Right cardiac atrium (tissue), 5 donors: ENCODE measurements around the gene SLC47A2. TPM values are rescaled to one million over a fixed set of nuclear protein-coding genes. Genes with fewer than 3 reads are reported as not detected.
A peak's percentile ranks its signal among the peaks of the same experiment; 100 is the strongest.

Experiments
- ATAC-seq, 2 donors: fragments of 200-7000 bp; cut with Tn5 transposase; one replicate each; pipeline versions ENCODE4 v1.8.0 to v1.9.1; 2020; ENCODE audit warnings: moderate library complexity in 2 of 2, mild to moderate bottlenecking in 1 of 2
- DNase-seq, 3 donors: peaks; one replicate each; pipeline ENCODE4 v3.0.0-alpha.2; 2020
- H3K27ac ChIP-seq: one replicate; pipeline ENCODE4 v1.5.1; 2013; ENCODE audit warnings: mild to moderate bottlenecking, low read length, control low read depth, moderate library complexity
- H3K27me3 ChIP-seq: one replicate; pipeline ENCODE4 v1.6.1; 2013; ENCODE audit not compliant: control insufficient read depth, insufficient read depth
- H3K4me1 ChIP-seq: one replicate; pipeline ENCODE4 v1.6.1; 2013; ENCODE audit warnings: low read length; ENCODE audit not compliant: control insufficient read depth, insufficient read depth
- H3K4me3 ChIP-seq: one replicate; pipeline ENCODE4 v1.5.1; 2013; ENCODE audit warnings: low read length, control low read depth
- H3K9me3 ChIP-seq: one replicate; pipeline ENCODE4 v1.6.1; 2013; ENCODE audit warnings: low read length; ENCODE audit not compliant: control insufficient read depth
- WGBS: extraction: QIAGEN DNeasy Blood & Tissue Kit; methylation state at CpG from one replicate; pipeline ENCODE4 v1.1.7; 2013; 5-methylcytosine and 5-hydroxymethylcytosine counted together
- intact Hi-C, 4 donors: fragments of 100-400 bp; cut with DNase I; formaldehyde crosslinking; loops; one replicate each; pipeline versions ENCODE4 v1.11.0 to v1.14.0; 2022 to 2023
- polyA plus RNA-seq: library from polyadenylated mRNA; stranded (reverse); fragments of 200-250 nt; gene quantifications from one replicate; pipeline ENCODE4 v1.2.3, GENCODE V29; 2013
- total RNA-seq, 4 donors: library from RNA; stranded (reverse); fragmentation: NEBNext Ultra II Directional; extraction: Animal tissue kit (Norgen Biotek cat#: 25700); gene quantifications; one replicate each; pipeline ENCODE4 v1.2.1, GENCODE V29; 2021
- donor health status: healthy with polysubstance abuse.
- donor health status: DM: no; HTN: yes; CAD: no.
- donor health status: DM: no; HTN: no; CAD: no.
- donor health status: DM: no; HTN: yes; CAD: no; lungs with severe emphysema.
- donor health status: DM: yes; HTN: yes; CAD: no.

SLC47A2 gene
- total and polyA plus RNA-seq, 5 donors: not detected

GRCh38 chr17:19725486-19725885 lies 9.1 kb upstream of the SLC47A2 start:
- no peaks in the 10 kb centered on the region for H3K9me3 ChIP-seq
- no peaks in the 10 kb centered on the region for H3K27me3 ChIP-seq
- DNase-seq: no peak
- H3K27ac ChIP-seq: no peak overlapping the region
- no peak for ATAC-seq
- peaks cover 8% of the 10 kb centered on the region for H3K4me1 ChIP-seq
- intact Hi-C loops: no loop called here
- H3K4me3 ChIP-seq: no peak overlapping the region
- 94% methylated on average over 5 of the region's 5 CpGs for WGBS

DNA sequence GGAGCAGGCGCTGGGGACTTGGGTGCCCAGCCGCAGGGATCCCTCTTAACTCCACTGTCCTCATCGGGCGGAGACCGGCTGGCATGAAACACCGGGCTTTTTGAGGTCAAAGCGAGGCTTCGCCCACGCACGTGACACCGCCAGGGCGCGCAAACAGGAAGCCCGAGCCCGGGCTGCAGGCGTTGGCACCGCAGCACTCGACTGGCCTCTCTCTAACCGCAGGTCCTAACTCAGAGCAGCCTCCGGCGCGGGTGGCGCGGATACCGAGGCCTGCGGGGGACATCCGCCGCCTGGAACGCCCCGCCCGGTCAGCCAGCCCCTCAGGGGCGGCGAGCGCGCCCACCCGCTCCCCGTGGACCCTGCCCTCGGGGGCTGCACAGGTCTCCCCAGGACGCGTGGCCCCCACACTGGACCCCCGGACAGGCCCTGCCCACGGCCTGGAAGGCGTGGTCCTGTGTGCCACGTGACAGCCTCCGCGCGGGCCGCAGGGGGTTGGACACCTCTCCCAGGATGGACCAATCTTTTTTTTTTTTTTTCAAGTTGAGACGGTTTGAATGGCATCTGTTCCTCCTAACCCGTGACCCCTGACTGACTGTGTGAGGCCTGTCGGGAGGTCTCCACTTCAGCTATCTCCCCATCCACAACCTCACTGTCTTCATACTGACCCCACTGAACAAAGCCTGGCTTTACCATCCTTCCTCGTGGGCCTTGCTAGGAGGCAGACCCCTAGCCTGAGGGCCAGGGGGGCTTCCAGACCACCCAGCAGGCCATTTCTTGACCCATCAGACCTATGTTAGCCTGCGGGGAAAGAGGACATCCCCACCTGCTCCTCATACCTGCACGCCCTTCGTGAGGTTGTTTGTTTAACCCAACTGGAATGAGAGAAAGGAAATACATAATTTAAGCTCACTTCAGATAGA lies 8.4 kb upstream of the SLC47A2 start:
- no peaks in the 10 kb centered on the region for H3K9me3 ChIP-seq
- peak overlapping the region; percentile 14 for H3K4me3 ChIP-seq
- peak; percentile 69 to 89 (median 88) for DNase-seq
- peak; percentile 27 to 39 for ATAC-seq
- WGBS: 41% methylated on average over 55 of the region's 55 CpGs
- peaks cover 8% of the 10 kb centered on the region for H3K4me1 ChIP-seq
- H3K27me3 ChIP-seq: no peaks in the 10 kb centered on the region
- no peak overlapping the region for H3K27ac ChIP-seq
- intact Hi-C loops: no loop called here

DNA sequence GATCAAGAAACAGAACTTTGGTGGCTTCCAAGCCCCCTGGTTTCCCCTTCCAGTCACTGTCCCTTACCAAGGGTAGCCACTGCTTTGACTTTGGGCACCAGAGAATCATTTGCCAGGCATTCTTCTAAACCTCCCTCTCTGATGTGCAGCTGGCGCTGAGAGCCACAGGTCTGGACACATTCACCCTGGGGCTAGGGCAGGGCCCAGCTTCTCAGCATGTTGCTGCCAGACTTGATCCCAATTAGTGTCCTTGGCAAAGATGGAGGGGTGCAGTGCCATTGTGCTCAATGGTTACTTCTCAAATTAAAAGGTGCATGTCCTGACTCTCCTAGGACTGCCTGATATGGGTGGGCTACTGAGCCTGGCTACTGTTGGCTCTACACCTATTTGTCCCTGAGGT lies 7.6 kb upstream of the SLC47A2 start:
- intact Hi-C loops: no loop called here
- H3K4me1 ChIP-seq: peaks cover 8% of the 10 kb centered on the region
- no peak overlapping the region for H3K27ac ChIP-seq
- DNase-seq (peak in 1 of 3 donors; percentile 2), ATAC-seq (no peak)
- H3K9me3 ChIP-seq: no peaks in the 10 kb centered on the region
- no peak overlapping the region for H3K4me3 ChIP-seq
- WGBS: 100% methylated on average over 1 of the region's 1 CpG
- no peaks in the 10 kb centered on the region for H3K27me3 ChIP-seq

- H3K9me3 ChIP-seq: no peaks in the 10 kb centered on the region
- H3K4me1 ChIP-seq: no peaks in the 10 kb centered on the region
- no peak overlapping the region for H3K4me3 ChIP-seq
- WGBS: 55% methylated on average over 9 of the region's 9 CpGs
- H3K27ac ChIP-seq: no peak overlapping the region
- intact Hi-C loops: no loop called here
- DNase-seq (no peak), ATAC-seq (no peak)
- H3K27me3 ChIP-seq: no peaks in the 10 kb centered on the region
These were observed 4.4 kb upstream of the SLC47A2 start for GRCh38 chr17:19720631-19721426.

GRCh38 chr17:19720210-19720475 lies 3.8 kb upstream of the SLC47A2 start:
- no peaks in the 10 kb centered on the region for H3K27me3 ChIP-seq
- DNase-seq (no peak), ATAC-seq (no peak)
- no peak overlapping the region for H3K4me3 ChIP-seq
- WGBS: 85% methylated on average over 5 of the region's 5 CpGs
- no peaks in the 10 kb centered on the region for H3K9me3 ChIP-seq
- H3K27ac ChIP-seq: no peak overlapping the region
- intact Hi-C loops: no loop called here
- H3K4me1 ChIP-seq: no peaks in the 10 kb centered on the region

GRCh38 chr17:19719355-19720209 lies 3.2 kb upstream of the SLC47A2 start:
- no peak for ATAC-seq
- no peaks in the 10 kb centered on the region for H3K27me3 ChIP-seq
- H3K4me1 ChIP-seq: no peaks in the 10 kb centered on the region
- intact Hi-C loops: no loop called here
- 93% methylated on average over 23 of the region's 23 CpGs for WGBS
- no peak overlapping the region for H3K4me3 ChIP-seq
- no peaks in the 10 kb centered on the region for H3K9me3 ChIP-seq
- no peak overlapping the region for H3K27ac ChIP-seq
- DNase-seq: no peak

DNA sequence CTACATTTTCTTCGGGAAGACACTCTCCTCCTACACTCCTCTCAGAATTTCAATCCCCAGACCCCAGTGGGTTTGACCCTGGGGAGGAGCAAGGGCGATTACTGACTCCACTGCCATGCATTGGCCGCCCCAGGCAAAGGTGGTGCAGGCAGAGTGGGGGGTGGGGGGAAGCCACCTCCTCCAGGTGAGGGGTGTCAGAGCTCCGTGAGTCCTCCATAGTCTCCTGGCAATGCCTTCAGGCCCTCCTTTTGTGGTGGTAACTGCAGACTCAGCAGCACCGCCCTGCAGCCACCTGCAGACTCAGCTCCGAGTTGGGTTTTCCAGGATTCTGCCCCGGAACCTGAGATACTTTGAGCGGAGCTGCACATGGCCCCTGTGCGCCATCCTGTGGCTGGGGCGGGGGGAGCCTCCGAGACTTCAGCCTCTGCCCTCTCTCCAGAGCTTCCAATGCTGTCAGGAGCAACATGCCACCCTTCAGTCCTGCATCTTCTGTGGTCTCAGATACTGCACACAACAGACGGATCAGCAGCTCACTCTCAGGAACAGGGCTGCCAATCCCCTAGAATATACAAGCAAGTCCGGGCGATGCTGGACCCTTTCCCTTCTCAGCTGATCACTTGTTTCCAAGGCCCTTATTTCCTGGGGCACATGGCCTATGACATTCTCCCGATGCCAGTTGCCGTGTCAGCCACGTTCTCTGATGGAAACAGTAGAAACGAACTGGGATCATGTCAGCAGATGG lies 2.4 kb upstream of the SLC47A2 start:
- H3K4me1 ChIP-seq: no peaks in the 10 kb centered on the region
- H3K27me3 ChIP-seq: no peaks in the 10 kb centered on the region
- 79% methylated on average over 18 of the region's 18 CpGs for WGBS
- no peak overlapping the region for H3K27ac ChIP-seq
- ATAC-seq (no peak), DNase-seq (no peak)
- no peak overlapping the region for H3K4me3 ChIP-seq
- no peaks in the 10 kb centered on the region for H3K9me3 ChIP-seq
- intact Hi-C loops: no loop called here

DNA sequence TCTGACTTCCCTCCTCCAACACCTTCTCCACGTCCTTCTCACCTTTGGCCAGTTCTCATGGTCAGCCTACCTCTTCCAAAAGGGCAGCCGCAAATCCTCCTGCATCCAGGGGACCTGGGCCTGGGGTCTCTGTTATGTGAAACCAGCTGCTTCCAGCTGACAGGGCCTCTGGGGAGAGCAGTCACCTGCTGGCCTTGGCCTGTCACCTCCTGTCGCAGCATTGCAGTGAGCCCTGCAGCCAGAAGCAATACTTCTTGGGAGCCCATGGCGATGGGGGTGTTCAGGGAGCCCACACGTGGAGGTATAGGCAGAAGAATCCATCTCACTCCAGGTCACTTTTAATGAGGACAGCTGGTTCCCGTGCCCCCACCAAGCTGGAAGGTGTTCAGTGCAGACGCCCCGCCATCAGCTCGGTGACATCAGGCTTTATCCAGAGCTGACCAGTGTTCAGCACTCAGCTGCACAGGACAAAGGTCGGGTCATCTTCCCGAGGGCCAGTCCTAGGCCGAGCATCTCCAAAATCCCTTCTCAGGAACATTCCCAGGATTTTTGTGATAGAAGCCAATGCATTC lies 1.7 kb upstream of the SLC47A2 start:
- no peak overlapping the region for H3K27ac ChIP-seq
- no peak overlapping the region for H3K4me3 ChIP-seq
- ATAC-seq: no peak
- no peaks in the 10 kb centered on the region for H3K4me1 ChIP-seq
- H3K9me3 ChIP-seq: no peaks in the 10 kb centered on the region
- no peaks in the 10 kb centered on the region for H3K27me3 ChIP-seq
- 85% methylated on average over 12 of the region's 12 CpGs for WGBS
- no peak for DNase-seq
- intact Hi-C loops: no loop called here

- no peaks in the 10 kb centered on the region for H3K4me1 ChIP-seq
- 82% methylated on average over 10 of the region's 10 CpGs for WGBS
- H3K9me3 ChIP-seq: no peaks in the 10 kb centered on the region
- intact Hi-C loops: no loop called here
- no peak overlapping the region for H3K4me3 ChIP-seq
- ATAC-seq: no peak
- no peaks in the 10 kb centered on the region for H3K27me3 ChIP-seq
- H3K27ac ChIP-seq: no peak overlapping the region
- no peak for DNase-seq
These were observed 1.1 kb upstream of the SLC47A2 start for GRCh38 chr17:19717411-19717908.

DNA sequence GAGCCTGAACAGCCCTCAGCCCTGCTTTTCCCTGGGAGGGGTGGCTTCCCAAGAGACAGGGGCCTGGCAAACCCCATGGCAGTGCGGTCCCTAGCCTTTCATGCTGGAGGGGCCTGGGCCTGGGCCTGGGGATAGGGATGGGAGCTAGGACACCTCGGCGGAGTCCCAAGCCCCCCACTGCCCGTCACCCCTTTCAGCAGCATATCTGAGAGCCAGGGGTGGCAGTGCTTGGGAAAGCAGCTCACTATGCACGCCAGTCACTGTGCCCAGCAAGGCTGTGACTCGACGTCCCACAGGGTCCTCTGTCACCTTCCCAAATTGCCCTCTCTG lies 612 bp upstream of the SLC47A2 start:
- H3K27me3 ChIP-seq: no peaks in the 10 kb centered on the region
- whole genome bisulfite sequencing: 89% methylated on average over 7 of the region's 7 CpGs
- no peaks in the 10 kb centered on the region for H3K4me1 ChIP-seq
- ATAC-seq: no peak
- intact Hi-C loops: no loop called here
- H3K4me3 ChIP-seq: no peak overlapping the region
- H3K27ac ChIP-seq: no peak overlapping the region
- DNase-seq: no peak
- no peaks in the 10 kb centered on the region for H3K9me3 ChIP-seq
